ENCODE measurements around the gene ZBTB42. TPM values are rescaled to one million over a fixed set of nuclear protein-coding genes. Genes with fewer than 3 reads are reported as not detected.

The ZBTB42 gene
- total and polyA plus RNA-seq, 2 of the 13 experiments (the other 11 are each of a cell fraction or from before 2014, with no cell fraction given) = 2.8 to 4.2 TPM

DNA sequence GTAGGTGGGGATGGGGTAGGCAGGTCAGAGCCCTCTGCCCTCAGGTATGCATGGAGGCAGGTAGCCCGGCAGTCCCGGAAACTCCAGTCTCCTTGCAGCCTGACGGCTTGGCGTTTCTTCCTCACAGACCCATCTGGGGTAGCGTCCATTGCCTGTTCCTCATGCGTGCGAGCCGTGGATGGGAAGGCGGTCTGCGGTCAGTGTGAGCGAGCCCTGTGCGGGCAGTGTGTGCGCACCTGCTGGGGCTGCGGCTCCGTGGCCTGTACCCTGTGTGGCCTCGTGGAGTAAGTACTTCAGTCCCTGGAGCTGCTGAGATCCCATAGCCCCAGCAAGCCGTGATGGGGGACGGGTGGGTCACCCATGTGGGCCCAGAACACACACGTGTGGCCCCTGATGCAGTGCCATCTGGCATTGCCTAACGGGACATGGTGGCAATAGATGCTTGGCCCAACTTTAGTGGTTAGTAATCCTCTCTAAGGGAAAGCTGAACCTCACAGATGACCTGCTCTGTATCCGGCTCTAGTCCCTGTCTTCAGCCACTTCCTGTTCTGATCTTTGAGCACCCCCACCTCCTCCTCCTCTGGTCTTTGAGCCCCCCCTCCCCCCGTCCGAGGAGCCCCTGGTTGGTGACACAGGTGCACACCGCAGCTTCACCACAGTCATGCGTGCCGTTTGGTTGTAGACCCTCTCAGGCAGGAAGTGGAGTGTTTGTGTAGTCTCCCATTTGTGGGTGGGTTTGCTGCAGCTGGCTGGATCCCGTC is 44.2 kb upstream of the ZBTB42 start (continued):
- TF ChIP-seq, protein P1, sequence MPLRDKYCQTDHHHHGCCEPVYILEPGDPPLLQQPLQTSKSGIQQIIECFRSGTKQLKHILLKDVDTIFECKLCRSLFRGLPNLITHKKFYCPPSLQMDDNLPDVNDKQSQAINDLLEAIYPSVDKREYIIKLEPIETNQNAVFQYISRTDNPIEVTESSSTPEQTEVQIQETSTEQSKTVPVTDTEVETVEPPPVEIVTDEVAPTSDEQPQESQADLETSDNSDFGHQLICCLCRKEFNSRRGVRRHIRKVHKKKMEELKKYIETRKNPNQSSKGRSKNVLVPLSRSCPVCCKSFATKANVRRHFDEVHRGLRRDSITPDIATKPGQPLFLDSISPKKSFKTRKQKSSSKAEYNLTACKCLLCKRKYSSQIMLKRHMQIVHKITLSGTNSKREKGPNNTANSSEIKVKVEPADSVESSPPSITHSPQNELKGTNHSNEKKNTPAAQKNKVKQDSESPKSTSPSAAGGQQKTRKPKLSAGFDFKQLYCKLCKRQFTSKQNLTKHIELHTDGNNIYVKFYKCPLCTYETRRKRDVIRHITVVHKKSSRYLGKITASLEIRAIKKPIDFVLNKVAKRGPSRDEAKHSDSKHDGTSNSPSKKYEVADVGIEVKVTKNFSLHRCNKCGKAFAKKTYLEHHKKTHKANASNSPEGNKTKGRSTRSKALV (CRISPR knock-in tag; IDR thresholded peaks at IDR 0.05) = no peak
- TF ChIP-seq, protein P2, sequence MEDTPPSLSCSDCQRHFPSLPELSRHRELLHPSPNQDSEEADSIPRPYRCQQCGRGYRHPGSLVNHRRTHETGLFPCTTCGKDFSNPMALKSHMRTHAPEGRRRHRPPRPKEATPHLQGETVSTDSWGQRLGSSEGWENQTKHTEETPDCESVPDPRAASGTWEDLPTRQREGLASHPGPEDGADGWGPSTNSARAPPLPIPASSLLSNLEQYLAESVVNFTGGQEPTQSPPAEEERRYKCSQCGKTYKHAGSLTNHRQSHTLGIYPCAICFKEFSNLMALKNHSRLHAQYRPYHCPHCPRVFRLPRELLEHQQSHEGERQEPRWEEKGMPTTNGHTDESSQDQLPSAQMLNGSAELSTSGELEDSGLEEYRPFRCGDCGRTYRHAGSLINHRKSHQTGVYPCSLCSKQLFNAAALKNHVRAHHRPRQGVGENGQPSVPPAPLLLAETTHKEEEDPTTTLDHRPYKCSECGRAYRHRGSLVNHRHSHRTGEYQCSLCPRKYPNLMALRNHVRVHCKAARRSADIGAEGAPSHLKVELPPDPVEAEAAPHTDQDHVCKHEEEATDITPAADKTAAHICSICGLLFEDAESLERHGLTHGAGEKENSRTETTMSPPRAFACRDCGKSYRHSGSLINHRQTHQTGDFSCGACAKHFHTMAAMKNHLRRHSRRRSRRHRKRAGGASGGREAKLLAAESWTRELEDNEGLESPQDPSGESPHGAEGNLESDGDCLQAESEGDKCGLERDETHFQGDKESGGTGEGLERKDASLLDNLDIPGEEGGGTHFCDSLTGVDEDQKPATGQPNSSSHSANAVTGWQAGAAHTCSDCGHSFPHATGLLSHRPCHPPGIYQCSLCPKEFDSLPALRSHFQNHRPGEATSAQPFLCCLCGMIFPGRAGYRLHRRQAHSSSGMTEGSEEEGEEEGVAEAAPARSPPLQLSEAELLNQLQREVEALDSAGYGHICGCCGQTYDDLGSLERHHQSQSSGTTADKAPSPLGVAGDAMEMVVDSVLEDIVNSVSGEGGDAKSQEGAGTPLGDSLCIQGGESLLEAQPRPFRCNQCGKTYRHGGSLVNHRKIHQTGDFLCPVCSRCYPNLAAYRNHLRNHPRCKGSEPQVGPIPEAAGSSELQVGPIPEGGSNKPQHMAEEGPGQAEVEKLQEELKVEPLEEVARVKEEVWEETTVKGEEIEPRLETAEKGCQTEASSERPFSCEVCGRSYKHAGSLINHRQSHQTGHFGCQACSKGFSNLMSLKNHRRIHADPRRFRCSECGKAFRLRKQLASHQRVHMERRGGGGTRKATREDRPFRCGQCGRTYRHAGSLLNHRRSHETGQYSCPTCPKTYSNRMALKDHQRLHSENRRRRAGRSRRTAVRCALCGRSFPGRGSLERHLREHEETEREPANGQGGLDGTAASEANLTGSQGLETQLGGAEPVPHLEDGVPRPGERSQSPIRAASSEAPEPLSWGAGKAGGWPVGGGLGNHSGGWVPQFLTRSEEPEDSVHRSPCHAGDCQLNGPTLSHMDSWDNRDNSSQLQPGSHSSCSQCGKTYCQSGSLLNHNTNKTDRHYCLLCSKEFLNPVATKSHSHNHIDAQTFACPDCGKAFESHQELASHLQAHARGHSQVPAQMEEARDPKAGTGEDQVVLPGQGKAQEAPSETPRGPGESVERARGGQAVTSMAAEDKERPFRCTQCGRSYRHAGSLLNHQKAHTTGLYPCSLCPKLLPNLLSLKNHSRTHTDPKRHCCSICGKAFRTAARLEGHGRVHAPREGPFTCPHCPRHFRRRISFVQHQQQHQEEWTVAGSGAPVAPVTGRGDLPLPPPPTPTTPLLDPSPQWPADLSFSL (CRISPR knock-in tag; IDR thresholded peaks at IDR 0.05) = no peak
- TF ChIP-seq, protein P3, sequence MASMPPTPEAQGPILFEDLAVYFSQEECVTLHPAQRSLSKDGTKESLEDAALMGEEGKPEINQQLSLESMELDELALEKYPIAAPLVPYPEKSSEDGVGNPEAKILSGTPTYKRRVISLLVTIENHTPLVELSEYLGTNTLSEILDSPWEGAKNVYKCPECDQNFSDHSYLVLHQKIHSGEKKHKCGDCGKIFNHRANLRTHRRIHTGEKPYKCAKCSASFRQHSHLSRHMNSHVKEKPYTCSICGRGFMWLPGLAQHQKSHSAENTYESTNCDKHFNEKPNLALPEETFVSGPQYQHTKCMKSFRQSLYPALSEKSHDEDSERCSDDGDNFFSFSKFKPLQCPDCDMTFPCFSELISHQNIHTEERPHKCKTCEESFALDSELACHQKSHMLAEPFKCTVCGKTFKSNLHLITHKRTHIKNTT (CRISPR knock-in tag; IDR thresholded peaks at IDR 0.05) = no peak
- TF ChIP-seq GFI1 (CRISPR knock-in tag; IDR thresholded peaks at IDR 0.05; ENCODE audit: borderline replicate concordance) (no peak), KLF13 (CRISPR knock-in tag; IDR thresholded peaks at IDR 0.05) (no peak), GTF2F1 (IDR thresholded peaks at IDR 0.05; ENCODE audit: low read length) (no peak), ZNF75D (CRISPR knock-in tag; IDR thresholded peaks at IDR 0.05; ENCODE audit: borderline replicate concordance) (no peak)
- TF ChIP-seq, protein P4, sequence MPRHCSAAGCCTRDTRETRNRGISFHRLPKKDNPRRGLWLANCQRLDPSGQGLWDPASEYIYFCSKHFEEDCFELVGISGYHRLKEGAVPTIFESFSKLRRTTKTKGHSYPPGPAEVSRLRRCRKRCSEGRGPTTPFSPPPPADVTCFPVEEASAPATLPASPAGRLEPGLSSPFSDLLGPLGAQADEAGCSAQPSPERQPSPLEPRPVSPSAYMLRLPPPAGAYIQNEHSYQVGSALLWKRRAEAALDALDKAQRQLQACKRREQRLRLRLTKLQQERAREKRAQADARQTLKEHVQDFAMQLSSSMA (CRISPR knock-in tag; IDR thresholded peaks at IDR 0.05) = no peak
- TF ChIP-seq, protein P5, sequence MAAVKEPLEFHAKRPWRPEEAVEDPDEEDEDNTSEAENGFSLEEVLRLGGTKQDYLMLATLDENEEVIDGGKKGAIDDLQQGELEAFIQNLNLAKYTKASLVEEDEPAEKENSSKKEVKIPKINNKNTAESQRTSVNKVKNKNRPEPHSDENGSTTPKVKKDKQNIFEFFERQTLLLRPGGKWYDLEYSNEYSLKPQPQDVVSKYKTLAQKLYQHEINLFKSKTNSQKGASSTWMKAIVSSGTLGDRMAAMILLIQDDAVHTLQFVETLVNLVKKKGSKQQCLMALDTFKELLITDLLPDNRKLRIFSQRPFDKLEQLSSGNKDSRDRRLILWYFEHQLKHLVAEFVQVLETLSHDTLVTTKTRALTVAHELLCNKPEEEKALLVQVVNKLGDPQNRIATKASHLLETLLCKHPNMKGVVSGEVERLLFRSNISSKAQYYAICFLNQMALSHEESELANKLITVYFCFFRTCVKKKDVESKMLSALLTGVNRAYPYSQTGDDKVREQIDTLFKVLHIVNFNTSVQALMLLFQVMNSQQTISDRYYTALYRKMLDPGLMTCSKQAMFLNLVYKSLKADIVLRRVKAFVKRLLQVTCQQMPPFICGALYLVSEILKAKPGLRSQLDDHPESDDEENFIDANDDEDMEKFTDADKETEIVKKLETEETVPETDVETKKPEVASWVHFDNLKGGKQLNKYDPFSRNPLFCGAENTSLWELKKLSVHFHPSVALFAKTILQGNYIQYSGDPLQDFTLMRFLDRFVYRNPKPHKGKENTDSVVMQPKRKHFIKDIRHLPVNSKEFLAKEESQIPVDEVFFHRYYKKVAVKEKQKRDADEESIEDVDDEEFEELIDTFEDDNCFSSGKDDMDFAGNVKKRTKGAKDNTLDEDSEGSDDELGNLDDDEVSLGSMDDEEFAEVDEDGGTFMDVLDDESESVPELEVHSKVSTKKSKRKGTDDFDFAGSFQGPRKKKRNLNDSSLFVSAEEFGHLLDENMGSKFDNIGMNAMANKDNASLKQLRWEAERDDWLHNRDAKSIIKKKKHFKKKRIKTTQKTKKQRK (IDR thresholded peaks at IDR 0.05; ENCODE audit: low read length) = no peak
- TF ChIP-seq, protein P6, sequence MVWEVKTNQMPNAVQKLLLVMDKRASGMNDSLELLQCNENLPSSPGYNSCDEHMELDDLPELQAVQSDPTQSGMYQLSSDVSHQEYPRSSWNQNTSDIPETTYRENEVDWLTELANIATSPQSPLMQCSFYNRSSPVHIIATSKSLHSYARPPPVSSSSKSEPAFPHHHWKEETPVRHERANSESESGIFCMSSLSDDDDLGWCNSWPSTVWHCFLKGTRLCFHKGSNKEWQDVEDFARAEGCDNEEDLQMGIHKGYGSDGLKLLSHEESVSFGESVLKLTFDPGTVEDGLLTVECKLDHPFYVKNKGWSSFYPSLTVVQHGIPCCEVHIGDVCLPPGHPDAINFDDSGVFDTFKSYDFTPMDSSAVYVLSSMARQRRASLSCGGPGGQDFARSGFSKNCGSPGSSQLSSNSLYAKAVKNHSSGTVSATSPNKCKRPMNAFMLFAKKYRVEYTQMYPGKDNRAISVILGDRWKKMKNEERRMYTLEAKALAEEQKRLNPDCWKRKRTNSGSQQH (CRISPR knock-in tag; IDR thresholded peaks at IDR 0.05; ENCODE audit: low read depth) = no peak

All from HepG2 (cell line).